ENCODE measurements around the gene HNRNPUL1.
"Not testable (repeated sequence)": the region's sequence is repeated elsewhere in the genome, so short reads cannot be mapped to it uniquely, and the experiment has no call there.

HNRNPUL1 gene

DNA sequence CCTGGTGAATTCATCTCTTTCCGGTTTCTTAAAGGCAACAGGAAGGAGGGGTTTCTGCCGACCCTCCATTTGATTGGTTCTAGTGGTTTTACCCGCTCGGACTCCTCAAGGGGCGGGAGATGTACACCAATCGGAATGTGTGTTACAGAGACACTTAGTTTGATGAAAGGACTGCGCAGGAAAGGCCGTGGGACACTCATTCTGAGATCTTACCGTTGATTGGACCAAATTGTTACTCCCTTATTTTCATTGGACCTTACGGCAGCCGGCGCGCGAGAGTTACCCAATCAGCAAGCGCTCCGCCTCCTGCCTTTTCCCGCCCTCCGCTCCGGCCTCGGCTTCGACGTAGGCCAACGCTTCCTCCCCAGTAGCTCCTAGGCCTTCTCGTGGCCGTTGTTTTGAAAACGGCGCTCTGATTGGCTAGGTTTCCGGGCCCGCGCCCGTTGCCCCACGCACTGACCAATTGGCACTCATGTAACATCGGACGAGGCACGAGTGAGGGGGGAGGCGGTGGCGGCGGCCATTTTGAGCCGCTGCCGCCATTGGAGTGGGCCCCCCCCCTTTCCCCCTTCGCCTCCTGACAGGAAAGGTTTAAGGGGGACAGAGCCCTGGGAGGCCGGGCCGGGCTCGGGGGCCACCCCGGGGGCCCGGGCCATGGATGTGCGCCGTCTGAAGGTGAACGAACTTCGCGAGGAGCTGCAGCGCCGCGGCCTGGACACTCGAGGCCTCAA lies at the start of gene HNRNPUL1:
Gene HNRNPUL1 (plus strand): TSS at position 523 of the 731 bp plus-strand sequence. CDS start 132 bp downstream, at position 655.
- intact Hi-C loops (cut with DNase I): loop anchor here (2.0 to 10.0 kb wide), 2 partner anchors 45 to 171 kb away; partner anchors contain the start of gene DMAC2
- peak; percentile 95 to 99 (median 98) for DNase-seq

DNA sequence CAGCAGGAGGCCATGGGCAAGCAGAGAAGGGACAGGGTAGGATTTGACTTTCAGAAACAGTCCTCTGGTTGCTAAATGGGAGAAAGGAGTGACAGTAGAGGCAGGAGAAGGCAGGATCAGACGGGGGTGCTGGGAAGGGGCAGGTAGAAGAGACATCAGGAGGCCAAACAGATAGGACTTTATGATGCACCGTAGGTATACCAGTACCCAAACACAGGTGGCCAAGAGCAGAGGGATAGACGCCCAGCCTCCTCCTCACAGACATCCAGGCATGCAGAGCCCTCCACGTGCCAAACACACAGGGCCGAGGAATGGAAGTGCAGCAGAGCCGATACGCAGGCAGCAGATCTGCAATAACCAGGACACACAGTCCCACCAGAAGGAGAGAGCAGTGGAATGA lies 46.4 kb upstream of the HNRNPUL1 start:
- DNase-seq: no peak
- intact Hi-C loops (cut with DNase I): no loop called here

DNA sequence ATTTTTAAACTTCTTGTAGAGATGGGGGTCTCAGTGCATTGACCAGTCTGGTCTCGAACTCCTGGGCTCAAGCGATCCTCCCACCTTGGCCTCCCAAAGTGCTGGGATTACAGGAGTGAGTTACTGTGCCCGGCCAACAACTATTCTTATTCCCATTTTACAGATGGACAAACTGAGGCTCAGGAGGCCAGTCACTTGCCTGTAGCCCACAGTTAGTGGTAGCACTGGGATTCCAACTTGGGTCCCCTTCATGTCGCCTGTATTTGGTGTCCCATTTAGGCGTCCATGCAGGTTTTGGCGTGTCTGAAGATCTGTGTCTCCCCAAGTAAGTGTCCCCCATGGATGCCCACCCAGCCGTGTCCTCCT lies 45.9 kb upstream of the HNRNPUL1 start:
- intact Hi-C loops (cut with DNase I): no loop called here
- DNase-seq: no peak

DNA sequence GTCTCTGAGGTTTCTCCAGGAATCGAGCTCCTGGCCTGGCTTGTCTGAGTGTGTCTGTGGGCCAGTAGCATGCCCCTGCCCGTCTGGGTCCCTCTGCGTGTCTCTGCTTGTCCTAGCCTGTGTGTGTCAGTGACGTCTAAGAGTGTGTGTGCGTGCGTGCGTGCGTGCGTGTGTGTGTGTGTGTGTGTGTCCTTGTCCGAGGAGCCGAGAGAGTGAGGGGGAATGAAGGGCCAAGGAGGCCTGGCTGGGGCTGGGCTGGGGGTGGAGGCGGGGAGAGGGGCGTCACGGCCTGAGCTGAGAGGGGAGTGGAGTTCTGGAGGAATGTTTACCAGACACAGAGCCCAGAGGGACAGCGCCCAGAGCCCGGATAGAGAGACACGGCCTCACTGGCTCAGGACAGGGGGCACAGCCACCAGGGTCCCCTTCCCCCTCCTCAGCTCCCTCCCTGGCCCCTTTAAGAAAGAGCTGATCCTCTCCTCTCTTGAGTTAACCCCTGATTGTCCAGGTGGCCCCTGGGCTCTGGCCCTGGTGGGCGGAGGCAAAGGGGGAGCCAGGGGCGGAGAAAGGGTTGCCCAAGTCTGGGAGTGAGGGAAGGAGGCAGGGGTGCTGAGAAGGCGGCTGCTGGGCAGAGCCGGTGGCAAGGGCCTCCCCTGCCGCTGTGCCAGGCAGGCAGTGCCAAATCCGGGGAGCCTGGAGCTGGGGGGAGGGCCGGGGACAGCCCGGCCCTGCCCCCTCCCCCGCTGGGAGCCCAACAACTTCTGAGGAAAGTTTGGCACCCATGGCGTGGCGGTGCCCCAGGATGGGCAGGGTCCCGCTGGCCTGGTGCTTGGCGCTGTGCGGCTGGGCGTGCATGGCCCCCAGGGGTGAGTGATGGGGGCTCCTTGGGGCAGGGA lies 45.3 kb upstream of the HNRNPUL1 start, which contains the start of gene AXL:
Gene AXL (plus strand): TSS at position 609 of the 893 bp plus-strand sequence. CDS start 170 bp downstream, at position 779.
- intact Hi-C loops (cut with DNase I): no loop called here
- peak; percentile 15 to 81 (median 55) for DNase-seq

DNA sequence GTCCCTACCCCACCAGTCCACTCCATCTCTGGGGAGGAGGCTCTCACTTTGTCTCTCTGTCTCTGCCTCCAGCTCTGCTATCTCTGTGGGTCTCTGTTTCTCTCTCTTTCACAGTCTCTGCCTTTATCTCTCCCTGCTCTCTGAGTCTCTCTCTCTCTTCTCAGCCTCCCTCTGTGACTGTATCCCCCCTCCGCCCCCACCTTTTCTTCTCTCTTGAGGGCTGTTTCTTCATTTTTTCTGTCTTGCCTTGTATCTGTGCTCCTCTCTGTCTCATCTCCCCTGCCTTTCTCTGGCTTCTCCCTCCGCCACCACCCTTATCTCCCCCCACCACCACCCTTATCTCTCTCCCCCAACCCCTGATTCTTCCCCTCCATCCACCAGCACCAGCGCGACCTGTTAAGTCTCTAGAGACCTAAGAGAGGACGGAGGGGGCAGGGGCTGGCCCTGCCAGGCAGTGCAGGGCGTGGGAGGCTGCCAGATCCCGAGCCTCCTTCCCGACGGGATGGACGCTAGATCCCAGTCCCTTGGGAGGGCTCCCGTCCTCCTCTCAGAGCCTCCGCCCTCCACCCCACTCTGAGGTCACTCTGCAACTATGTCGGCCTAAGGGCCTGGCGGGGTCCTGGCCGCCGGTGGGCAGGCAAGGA lies 44.1 kb upstream of the HNRNPUL1 start:
- intact Hi-C loops (cut with DNase I): no loop called here
- DNase-seq: no peak

DNA sequence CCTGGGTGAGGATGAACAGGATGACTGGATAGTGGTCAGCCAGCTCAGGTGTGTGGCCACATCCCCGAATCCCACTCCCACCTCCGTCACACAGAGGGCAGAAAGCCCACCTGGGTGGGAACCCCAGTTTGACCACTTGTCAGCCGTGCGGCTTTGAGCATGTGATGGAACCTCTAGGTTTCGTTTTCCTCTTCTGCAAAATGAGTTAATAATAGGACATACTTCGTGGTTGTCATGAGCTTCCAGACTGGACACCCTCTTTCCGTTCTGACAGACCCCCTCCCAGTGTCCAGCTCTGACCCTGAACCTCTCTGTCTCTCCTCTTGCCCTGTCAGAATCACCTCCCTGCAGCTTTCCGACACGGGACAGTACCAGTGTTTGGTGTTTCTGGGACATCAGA lies 43.4 kb upstream of the HNRNPUL1 start:
- DNase-seq: no peak
- intact Hi-C loops (cut with DNase I): no loop called here

DNA sequence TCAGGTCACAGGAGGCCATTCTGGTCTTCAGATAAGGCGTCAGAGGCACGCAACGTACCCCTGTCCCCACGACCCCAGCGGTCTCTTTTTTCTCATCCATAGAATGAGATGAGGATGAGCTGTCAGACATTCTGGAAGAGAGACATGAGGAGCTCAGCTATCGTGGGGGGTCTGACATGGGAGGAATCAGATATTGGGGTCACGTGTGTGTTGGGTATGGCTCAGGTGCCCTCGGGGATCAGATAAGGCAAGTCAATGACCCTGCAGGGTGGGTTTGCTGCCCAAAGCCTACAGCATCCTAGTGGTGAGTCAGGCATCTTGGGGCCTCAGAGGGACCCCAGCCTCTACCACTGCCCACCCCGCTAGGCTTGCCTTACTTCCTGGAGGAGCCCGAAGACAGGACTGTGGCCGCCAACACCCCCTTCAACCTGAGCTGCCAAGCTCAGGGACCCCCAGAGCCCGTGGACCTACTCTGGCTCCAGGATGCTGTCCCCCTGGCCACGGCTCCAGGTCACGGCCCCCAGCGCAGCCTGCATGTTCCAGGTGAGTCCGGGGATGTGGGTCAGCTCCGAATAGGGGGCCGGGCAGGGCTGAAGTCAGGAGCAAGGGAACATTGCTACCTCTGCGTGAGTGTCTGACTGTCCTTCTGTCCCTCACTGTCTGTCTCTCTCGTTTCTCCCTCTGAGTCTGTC lies 42.5 kb upstream of the HNRNPUL1 start:
- intact Hi-C loops (cut with DNase I): no loop called here
- no peak for DNase-seq

DNA sequence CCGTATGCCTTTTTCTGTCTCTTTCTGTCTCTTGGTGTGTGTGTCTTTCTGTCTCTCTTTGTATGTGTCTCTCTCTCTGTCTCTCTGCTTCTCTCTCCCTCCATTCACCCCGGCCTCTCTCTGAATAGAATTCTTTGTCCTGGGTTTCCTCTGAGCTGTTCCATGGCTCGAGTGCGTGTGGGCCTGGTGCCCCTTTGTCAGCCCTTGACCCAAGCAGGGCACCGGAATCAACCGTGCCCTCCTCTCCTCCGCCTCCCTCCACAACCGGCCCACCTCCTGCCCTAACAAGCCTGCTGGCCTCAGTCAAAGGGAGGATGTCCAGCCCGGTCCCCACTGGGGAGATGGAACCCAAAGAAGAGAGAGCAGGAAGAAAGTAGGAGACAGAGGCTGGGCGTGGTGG lies 41.9 kb upstream of the HNRNPUL1 start:
- intact Hi-C loops (cut with DNase I): no loop called here
- DNase-seq: peak in 2 of 42 donors; percentile 20 to 46

DNA sequence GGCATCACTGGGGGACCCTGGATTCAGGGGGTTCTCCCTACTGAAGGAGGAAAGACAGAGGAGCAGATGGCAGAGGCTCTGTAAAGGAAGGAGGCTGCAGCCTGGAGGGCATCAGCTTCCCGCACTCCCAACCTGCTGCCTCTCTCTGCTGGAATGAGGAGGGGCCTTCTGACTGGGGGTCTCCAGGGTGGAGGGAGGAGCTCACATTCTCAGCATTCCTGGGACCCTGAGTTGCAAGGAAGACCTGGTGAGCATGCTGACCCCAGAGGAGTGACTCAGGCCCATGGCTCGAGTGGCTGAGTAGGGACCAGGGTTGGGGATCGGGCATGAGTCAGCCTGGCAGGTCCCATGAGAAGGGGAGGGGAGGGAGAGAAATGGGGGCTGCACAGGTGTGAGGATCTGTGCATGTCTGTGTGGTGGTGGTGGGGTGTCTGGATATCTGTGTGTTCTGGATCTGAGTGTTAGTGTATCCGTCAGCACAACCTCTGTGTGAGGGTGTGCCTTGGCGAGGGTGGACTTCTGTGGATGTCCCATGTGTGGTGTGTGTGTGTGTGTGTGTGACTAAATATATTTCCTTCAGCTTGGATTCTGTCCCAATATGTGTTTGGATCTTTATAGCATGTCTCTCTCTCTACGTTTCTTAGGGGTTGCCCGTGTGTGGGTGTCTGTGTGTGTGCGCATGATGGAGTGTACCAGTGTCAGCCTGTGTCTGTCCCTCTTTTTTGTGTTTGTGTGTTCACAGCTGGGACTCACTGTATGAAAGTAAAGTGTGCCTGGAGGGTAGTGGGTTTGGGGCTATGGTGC lies 40.5 kb upstream of the HNRNPUL1 start:
- intact Hi-C loops (cut with DNase I): no loop called here
- no peak for DNase-seq

DNA sequence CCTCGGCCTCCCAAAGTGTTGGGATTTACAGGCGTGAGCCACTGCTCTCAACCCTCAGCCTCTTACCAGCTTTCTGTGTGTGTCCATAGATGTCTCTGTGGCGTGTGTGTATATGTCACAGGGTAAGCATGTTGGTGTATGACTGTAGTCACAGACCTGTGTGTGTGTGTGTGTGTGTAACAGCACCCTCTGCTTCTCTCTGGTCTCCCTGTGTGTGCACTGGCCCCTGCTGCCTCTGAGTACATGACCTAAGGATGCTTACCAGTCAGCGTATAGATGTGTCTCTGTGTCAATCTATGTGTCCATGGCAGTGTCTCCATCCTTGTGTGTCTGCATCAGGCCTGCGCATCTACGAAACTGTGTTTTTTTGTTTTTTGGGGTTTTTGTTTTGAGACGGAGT lies 39.5 kb upstream of the HNRNPUL1 start:
- intact Hi-C loops (cut with DNase I): no loop called here
- DNase-seq: no peak

DNA sequence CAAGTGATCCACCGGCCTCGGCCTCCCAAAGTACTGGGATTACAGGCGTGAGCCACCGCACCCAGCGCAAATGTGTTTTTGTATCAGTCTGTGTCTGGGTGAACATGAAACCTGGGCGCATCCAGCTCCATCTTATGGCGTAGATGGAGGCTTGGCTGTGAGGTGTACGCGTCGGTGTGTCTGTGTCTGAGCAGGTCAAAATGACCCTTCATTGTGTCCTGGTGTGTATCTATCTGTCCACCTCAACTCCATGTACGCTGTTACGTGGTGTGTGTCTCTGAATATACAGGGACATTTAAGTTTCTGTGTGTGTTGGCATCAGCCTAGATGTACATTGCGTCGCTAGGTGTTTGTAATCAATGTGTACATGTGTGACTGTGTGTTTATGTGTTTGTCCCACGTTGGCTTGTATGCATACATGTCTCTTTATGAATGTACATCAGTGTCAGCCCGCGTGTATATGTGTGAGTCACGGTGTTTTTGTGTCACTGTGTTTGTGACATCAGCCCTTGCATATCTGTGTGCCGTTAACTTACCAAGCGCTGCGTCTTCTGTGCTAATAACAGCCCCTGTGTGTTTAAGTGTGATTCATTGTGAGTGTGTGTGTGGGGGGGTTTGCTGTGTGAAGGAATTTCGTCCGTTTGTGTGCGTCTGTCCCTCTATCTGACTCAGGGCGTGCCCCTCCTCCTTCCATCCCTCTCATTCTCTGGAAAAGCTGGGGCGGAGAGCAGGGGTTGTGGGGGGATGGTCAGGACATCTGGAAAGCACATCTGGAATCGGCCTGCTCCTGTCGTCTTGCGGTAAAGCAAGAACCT lies 38.7 kb upstream of the HNRNPUL1 start:
- DNase-seq: peak in 4 of 42 donors; percentile 9 to 47 (median 30)
- intact Hi-C loops (cut with DNase I): no loop called here

DNA sequence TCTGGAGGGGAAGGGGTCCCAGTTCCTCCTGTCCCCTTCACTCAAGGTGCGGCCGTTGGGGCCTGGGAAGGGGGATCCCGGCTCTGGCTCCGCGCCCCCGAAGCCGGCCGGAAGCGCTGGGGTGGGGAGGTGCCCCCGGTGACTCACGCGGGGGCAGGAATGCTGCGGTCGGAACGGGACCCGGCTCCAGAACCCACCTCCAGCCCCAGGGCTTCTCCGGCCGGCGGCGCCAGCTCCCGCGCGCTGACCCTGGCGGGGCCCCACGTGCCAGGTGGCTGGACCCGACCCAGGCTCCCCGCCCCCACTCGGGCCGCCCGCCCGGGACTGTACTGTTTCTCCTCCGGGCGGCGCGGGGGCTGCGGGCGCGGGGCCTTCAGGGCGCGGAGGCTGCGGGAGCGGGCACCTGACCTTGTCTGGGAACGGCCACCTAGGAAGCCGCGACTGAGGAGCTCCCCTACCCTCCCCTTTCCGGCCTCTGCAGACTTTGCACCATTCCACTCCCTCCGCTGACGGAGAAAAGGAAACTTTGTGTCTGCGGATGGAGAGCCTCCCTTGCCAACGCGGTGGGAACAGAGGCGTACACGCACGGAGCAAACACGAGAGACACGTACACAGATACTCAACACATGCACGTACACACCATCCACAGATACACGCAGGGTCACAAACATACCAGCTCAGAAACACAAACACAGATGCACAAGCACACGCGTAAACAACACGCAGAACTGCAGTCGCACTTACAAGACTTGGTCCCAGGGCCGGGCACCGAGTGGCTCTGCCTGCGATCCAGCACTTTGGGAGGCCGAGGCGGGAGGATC lies 37.9 kb upstream of the HNRNPUL1 start:
- intact Hi-C loops (cut with DNase I): no loop called here
- peak in 33 of 42 donors; percentile 17 to 75 (median 48) for DNase-seq

DNA sequence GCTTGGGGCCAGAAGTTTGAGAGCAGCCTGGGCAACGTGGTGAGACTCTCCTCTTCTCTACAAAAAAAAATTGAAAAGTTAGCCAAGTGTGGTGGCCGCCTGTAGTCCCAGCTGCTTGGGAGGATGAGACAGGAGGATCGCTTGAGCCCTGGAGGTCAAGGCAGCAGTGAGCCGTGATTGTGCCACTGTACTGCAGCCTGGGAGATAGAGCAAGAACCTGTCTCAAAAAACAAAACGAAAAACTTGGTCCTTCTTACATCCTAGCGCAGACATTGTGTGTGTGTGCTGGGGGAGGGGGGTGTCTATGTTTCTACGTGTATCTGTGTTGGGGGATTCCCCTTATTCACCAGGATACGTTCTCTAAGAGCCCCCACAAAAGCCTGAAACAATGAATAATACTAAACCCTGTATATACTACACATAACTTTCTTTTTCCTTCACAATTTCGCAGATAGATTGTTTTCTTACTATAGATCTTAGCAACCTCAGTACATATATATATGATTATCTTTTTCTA lies 37.2 kb upstream of the HNRNPUL1 start:
- intact Hi-C loops (cut with DNase I): no loop called here

DNA sequence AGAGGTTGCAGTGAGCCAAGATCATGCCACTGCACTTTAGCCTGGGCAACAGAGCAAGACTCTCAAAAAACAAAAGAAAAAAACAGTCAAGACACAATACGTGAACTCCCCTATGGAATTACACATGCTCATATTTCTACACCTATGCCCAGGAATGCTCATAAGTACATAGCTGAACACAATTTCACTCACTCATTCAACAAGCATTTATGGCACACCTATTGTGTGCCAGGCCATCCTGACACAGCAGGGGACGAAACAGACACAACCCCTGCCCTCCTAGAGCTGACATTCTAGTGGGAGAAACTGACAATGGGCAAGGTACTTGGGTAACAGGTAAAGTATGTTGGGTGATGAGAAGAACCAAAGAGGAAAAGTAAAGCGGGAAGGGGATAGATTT lies 35.7 kb upstream of the HNRNPUL1 start:
- intact Hi-C loops (cut with DNase I): no loop called here
- DNase-seq: no peak

More for the DNA sequence above, 37.2 kb upstream of the HNRNPUL1 start:
- no peak for DNase-seq

DNA sequence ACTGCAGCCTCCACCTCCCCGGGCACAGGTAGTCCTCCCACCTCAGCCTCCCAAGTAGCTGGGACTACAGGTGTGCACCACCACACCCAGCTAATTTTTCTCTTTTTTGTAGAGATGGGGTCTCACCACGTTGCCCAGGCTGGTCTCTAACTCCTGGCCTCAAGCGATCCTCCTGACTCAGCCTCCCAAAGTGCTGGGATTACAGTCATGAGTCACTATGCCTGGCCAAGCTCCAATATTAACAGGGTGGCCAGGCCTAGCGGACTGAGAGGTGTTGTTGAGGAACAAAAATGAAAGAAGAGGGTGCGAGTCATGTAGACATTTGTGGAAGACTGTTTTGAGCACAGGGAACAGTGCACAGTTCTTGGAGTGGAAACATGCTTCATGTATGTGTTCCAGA lies 34.8 kb upstream of the HNRNPUL1 start:
- DNase-seq; intact Hi-C loops (cut with DNase I): not testable (repeated sequence)

Measured in head of caudate nucleus (tissue), 42 donors.